ENCODE data around the gene TMEM108.

TMEM108 gene

DNA sequence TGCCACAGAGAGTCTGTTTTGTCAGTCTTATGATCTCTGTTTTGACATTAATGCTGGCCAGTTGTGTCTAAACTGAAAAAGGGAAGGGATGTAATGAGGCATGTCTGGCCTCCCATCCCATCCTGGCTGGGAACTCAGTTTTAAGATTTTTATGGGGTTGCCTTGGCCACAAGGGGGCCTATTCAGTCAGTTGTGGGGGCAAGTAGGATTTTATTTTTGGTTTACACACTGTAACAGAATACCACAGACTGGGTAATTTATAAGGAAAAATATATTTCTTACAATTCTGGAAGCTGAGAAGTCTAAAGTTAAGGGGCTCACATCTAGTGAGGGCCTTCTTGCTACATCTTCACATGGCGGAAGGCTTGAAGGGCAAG is 129.8 kb downstream of the TMEM108 start:
- no peak for DNase-seq

DNA sequence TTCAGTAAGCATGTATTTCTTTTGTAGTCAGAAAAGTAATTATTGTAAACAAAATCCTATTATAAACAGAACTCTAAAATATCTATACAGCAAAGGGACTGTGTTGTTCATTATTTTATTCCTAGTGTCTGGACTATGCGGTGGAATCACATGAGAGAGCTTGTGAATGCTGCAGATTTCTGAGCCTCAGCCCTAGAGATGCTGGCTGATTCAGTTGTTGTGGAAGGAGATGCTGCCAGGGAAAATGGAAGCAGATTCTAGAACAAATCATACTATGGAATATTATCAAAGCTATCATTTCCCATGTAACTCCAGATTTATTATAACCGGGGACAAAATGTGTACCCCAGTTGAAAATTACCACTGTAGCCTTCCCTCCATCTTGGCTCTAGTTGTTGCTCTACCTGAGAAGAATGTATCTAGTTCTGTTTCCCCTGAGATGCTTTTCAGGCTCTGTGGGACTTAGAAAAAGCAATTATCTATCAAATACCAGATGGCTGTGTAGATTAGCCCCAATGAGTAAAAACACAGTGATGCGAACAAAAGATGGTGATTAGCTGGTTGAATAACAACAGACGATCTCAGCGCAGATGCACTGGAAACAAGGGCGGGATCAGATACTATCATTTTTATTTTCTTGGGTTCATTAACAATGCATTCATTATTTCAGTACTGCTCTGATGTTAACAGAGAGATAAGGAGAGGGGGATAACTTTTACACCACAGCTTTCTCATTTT is 131.3 kb downstream of the TMEM108 start:
- DNase-seq: peak; percentile 75

DNA sequence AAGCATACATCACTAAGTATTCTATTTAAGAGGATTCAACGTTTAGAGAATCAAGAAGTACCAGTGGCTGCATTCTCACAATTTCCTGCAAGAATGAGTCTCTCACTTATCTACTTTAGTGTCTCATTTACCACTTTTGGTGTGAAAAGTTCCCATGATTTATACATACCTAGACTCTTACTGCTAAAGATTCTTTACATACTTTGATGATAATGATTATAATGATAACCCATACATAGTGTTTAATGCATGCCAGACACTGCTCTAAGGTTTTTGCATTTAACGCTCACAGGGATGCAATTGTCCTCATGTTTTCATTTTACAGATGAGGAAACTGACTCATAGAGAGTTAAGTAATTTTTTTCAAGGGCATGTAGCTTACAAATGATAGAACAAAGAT is 133.6 kb downstream of the TMEM108 start:
- no peak for DNase-seq

DNA sequence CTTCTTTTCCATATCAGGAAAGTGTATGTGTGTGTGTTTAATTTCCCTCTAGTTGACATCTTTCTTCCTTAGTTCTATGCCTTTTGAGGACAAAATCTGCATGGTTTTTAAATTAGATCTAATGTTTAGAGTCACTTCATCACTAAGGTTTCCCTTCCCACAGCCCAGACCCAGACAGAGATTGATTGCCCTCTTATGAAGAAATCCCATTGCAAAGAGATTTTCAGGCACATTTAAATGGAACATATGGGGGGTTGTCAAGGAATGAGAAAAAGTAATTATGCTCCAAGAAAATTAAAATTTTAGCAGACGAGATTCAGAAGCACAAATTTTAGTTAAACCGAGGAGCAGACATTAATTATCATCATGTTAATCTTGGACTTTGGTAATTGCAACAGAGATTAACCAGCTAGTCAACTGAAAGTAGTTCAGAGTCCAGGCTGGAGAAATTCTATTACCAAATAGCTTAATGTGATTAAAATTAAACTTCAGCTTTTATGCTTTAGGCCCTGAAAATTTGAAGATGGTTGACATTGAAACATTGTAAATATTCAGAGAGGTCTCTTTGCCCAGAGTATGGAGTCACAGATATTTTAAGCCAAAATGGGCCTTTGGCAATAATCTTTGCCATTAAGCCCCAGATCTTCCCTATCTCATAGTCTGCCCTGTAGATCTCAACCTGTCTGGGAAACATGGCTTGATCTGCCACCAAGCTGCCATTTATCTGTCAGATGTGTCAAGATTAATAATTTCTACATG is 143.4 kb downstream of the TMEM108 start:
- no peak for DNase-seq

DNA sequence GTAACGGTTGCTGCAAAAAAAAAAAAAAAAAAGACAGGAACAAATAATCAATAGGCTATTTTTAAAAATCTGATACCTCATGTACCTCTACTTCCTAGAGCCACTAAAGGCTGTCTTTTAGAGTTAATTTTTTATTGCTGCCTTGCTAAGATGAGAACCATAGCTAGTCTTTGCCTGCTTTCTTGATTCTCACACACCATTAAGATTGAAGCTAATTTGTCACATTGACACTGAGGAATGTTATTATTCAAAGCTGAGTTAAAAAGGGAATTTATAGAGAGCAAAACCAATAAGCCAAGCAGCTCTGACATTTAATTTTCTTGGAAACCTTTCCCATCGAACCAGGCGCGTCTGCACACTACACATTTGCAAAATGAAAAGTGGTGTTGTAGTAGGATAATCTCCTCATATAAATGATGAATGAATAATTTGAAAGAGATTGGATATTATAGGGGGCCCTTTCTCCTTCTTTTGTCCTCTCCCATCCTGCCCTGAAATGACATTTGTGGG is 149.7 kb downstream of the TMEM108 start:
- DNase-seq: no peak

DNA sequence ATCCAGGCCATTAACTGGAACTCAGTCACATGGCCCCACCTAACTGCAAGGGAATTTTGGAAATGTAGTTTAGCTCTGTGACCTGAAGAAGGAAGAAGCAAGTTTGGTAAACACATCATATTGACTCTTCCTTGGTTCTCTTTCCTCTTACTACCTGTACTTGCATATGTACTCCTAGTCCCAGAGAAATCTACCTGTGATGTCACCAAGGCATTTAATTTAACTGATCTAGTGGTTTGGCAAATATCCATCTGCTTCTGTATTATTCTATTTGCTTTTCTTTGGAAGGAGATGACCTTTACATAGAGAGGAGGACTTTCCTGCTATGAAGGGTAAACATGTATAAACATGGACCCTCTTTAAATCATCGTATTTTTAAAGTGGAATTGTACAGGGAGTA is 150.8 kb downstream of the TMEM108 start:
- peak; percentile 75 for DNase-seq

DNA sequence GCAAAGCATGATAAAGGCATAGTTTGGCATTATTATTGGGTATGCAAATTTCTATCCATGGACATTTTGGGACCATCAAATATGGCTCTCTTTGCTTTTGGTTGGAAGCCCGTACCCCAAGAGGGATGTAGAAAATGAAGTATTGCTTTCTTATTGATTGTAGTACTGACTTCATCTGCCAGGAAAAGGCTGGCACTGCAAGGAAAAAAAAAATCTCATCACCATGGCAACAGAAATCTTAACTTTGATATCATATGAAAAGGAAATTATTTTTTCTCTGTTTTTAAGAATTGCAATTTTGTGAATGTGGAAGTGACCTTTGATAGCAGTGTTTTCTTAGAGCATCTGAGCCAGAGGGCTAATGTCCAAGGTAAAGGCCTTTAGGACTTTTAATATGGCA is 151.7 kb downstream of the TMEM108 start:
- no peak for DNase-seq

DNA sequence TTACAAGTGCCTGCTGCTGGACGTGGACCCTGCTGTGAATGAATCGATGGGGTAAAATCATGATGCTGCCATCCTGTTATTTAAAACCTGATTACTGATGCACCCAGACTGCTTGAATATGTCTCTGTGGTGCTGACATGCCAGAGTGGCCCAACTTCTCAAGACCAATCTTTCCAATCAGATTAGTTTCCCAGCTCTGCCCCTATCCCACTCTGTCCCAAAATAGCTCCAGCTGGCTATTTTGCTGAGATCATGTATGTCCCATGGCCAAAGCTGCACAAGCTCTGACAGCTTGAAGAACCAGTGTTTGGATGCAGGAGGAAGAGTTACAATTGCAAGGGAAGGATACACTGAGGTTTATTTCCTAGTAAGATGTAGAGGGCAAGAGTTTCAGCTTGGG is 153.6 kb downstream of the TMEM108 start:
- DNase-seq: no peak

DNA sequence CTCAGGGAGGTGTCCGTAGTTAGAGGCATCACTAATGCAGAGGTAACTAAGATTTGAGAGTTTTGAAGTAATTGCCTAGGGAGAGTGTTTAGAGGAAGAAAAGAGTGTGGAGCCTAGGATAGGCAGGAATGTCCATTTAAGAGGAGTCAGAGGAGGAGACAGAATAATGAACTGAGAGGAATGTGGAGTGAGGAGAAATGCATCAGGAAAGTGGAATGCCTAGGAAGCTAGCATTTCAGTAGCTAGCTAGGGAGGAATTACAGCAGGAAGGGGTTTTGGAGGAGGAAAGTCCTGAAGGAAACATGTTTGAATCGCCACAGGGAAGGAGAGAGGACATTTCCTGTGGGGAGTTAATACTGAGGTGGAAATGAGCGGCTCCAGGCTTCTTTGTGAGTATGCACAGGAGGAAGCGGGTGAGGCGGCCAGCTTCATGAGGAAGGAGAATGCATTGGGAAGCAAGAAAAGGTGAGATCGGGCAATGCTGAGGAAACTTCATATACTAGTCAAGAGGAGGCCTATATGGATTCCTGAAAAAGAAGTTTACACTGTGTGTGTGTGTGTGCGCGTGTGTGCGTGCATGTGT is 154.3 kb downstream of the TMEM108 start:
- peak; percentile 54 for DNase-seq

DNA sequence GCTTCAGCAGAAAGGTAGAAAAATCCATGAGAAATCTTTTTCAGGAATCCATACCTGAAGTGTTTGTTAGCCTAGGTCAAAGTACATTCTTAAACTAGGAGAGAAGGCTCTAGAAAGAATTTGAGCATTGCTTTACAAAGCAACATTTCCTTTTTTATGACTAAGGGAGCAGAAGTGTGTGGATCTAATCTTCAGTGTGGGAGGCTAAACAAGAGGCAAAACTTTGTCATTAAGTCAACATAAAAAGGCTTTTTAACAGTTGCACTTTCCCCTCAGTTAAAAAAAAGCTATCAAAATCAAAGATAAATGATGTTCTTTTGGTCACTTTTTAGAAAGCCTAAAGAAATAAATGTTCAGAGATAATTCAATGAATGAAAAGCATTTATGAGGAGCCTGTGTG is 154.8 kb downstream of the TMEM108 start:
- no peak for DNase-seq

DNA sequence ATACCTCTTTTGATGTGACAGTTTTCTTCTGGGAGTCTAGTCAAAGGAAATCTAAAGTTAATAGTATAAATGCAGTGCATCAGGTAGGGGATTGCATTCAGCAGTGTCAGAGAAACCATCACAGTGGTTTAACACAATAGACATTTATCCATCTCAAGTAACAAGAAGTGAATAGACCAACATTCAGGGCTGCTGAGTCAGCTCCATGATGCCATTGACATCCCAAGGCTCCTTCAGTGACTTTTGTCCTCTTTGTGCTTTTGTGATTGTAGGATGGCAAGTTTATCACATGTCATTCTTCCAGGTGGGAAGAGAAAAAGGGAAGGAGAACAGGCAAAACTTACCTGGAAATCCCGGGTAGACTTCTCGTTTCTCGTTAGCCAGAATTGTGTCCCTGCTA is 158.3 kb downstream of the TMEM108 start:
- no peak for DNase-seq

DNA sequence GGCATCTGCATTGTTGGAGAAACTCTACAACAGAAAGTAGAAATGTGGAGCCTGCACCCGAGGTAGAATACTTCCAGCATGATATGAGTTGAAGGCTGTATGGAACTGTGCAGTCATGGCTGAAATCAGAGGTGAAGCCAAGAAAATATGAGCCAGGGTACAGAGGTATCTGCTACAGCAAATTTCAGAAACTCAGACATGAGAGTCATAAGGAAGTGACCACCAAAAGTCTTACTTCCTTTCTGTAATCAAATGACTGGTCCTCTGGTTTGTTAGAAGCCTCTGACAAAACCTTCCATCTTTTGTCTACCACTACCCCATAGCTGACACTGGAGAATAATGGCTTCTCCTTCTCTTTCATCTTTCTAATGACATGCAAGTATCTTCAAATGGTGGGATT is 159.4 kb downstream of the TMEM108 start:
- no peak for DNase-seq

DNA sequence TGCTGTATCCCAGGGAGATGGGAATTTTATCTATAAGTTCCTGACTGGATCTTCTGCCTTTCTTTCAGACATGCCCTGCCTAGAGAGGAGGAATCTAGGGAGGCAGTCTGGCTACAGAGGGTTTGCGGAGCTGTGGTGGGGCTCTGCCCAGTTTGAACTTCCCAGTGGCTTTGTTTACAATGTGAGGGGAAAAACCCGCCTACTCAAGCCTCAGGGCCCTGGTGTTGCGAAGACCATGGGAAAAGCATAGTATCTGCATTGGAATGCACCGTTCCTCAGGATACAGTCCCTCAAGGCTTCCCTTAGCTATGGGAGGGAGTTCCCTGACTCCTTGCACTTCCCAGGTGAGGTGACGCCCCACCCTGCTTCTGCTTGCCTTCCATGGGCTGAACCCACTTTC is 168.7 kb downstream of the TMEM108 start:
- no peak for DNase-seq

DNA sequence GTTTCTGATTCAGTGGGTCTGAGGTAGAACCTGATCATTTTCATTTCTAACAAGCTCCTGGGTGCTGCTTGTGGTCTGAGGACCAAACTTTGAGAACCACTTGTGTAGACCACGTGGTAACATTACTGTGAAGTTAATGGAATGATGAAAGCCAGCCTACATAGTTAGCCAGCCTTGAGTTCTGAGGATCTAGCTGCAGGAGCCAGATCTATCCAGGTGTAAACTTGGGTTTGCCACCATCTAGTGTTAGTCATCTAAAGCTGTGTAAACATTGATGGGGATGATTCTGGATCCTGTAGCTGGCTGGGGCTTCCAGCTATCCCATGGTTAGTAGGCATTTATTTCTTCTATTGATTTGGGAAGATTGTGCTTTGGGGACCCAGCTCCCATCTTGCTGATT is 170.0 kb downstream of the TMEM108 start:
- peak; percentile 31 for DNase-seq

DNA sequence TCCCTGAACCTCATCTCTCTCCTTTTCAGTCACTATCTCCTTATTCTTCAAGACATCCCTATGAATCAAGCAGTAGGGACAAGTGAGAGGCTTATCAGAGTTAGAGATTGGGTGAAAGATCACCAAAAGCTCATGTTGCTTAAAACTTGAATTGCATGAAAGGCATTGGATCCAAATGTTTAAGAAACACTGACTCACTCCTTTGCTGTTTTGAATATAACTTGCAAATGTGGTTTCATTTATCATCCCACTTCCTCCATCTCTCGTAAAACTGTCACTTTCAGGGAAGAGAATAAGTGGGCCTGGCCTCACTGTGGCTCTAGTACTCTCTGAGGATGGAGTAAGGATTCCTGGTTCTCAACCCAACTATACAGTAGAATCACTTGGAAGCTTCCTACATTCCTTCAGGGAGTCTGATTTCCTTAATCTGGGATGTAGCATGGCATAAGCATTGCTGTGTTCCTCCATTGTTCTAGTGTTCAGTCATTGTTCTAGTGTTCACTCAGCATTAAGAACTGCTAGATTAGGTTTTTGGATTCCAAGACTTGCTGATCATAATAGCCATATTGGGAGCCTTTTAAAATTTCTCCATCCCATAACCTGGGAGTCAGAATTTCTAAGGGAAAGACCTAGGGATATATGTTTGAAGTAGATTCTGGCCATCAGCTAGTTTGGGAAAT is 171.8 kb downstream of the TMEM108 start:
- no peak for DNase-seq

DNA sequence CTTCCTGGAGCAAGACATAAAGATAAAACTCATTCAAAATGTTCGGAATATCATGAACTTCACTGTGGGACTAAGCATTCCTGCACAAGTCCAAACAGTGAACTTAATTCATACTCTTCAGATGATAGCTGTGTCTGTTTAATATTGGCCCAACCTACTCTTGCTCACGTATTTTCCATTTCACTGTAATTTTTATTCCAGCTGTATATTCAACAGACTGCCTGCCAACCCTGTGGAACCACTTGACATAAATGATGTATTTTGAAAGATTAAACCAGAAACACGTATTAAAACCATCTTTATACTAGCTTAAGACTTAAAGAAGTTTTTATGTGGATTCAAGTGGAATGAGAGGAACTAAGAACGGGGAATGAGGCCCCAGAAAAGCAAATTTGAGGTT is 172.5 kb downstream of the TMEM108 start:
- DNase-seq: no peak

DNA sequence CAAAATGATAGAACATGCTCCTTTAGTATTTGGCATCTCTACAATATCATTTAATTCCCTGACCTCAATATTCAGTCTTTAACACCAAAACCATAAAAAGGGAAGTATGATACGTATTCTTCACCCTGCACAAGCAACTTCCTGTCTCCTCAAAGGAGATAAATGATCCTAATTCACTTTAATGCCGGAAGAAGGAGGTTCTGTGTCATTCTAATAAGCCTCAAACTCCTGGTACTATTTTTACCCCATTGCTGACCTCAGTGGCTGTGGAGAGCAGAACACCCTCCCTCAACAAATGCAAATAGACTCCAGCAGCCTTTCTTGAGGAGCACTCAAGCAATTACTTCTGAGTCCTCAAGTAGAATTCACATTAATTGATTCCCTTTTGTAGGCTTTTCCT is 173.3 kb downstream of the TMEM108 start:
- peak; percentile 63 for DNase-seq

DNA sequence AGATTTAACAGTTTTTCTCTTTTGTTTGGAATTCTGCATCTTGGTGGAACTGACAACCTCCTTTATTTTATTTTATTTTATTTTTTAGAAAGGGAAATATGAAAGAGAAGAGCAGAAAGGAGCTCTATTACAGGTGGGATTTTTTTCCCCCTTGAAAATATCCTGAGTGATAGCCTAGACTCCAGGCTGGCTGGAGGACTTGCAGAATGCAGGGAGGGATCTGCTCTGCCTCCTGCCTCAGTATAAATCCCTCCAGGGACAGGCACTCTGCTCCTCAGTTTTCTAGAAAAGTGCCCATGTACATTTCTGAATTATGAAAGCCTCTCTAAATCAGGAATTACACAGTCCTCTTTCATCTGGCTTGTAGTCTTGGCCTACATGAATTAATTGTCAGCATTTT is 173.7 kb downstream of the TMEM108 start:
- DNase-seq: peak; percentile 11

DNA sequence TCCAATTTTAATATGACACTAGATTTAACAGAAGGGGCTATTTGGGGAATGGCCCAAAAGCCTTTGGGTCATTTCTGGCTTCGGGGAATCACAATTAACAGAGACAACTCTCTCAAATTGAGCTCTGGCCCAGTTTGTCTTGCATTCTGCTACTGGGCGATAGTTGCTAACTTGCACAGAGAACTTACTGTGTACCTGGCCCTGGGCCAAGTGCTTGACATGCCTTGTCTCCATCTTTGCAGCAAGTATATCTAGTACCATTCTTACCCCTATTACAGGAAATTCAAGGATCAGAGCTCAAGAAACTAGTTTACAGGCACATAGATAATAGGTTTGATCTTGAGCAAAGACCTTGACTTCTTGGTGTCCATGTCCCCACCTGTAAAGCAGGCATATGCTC is 175.7 kb downstream of the TMEM108 start:
- DNase-seq: peak; percentile 5

DNA sequence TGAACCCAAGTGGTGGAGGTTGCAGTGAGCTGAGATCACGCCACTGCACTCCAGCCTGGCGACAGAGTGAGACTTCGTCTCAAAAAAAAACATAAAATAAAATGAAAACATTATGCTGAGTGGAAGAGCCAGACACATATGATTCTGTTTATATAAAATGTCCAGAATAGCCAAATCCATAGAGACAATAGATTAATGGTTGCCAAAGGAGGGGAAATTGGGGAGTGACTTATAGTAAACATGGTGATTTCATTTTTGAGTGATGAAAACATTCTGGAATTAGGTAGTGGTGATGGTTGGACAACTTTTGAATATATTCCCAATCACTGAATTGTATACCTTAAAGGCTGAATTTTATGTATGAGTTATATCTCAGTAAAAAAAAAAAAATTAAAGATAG is 189.6 kb downstream of the TMEM108 start:
- DNase-seq: no peak

DNA sequence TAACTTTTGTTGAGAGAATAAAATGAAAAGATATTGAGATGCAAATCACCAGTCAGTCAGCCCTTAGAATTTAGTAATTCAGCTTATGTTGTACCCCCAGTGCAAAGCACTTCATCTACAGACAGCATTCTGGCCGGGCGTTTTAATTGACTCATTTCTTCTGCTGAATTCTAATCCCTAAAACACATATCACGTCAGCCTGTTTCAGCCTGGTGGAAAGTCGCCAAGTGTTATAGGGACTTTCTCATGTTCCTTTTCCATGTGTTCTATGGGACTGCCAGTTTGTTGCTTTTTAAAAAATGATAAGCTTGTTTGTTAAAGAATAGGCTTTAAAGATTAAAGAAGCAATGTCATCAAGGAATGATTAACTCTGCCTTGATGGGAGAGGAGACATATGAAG is 192.0 kb downstream of the TMEM108 start:
- DNase-seq: no peak

DNA sequence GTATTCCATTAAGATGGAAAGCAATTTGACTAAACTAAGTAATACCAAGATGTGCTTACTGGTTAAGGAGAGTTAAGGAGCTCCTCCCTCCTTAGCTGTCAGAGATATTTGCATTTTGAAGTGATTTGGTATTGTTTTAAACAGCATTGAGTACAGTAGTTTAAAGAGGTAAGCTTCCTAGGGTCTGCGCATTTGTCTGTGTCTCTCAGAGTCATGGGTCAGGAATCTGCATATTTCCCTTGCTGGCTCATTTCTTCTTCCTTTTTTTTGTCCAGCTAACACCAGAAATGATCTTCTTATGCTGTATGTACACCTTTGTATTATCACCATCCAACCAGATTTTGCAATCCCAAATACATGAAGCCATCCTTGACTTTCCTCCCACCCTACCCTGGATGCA is 198.7 kb downstream of the TMEM108 start:
- no peak for DNase-seq

DNA sequence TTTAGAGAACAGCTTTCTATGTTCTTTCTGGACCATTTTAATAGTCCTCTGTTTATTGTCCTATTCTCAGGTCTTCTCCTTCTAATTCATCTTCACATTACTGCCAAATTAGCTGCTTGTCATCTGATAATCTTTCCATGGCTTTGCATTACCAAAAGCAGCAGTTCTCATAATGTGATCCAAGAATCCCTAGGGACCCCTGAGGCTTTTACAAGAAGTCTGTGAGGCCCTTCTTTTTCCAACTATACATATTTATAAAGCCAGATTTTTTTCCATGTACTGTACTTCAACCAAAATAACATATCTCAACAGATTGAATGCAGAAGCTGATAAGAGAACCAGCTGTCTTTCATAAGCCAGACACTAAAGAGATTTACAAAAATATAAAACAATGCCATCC is 199.2 kb downstream of the TMEM108 start:
- DNase-seq: peak; percentile 1

DNA sequence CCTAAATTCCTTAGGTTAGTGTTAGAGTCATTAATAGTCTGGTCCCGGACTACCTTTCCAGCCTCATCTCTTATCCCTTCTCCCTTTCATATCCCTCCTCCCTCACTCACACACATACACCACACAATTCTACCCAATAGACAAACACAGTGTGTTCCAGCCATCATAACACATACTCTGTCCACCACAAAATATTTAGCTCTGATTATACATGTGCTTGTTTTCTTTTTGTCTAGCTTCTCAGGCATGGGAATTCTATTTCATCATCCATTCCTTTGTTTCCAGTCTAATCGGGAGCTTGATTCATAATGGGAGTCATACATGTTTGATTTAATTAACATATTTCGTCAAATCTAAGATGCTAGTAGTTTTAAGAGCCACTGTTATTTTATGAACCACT is 199.8 kb downstream of the TMEM108 start:
- no peak for DNase-seq
